GM12878 (cell line): ENCODE results near the gene EIF4E2. TPM values are rescaled to one million over a fixed set of nuclear protein-coding genes. Genes with fewer than 3 reads are reported as not detected.

Source experiments
- ATAC-seq: fragments of 200-7000 bp; cut with Tn5 transposase; 3 replicates; pipeline ENCODE4 v1.9.1; 2020; ENCODE audit warnings: mild to moderate bottlenecking, moderate library complexity
- BruUV-seq: library from RNA; stranded (reverse); fragments of 400-500 nt; replicated peaks from 2 replicates; lab custom pipeline; 2021; lab: Mats Ljungman, UMichigan
- CTCF ChIA-PET: fragments of 300-600 bp; sonication (Branson Sonifier 250); formaldehyde crosslinking; extraction: SDS; loops from one replicate; lab custom pipeline; 2021; ENCODE audit warnings: inconsistent platforms; lab: Yijun Ruan, JAX
- POLR2A ChIA-PET: fragments of 350-600 bp; formaldehyde crosslinking; extraction: SDS; loops from one replicate; lab custom pipeline; 2021; ENCODE audit warnings: inconsistent platforms; lab: Charles Lee
- RAD21 ChIA-PET: fragments of 300-600 bp; sonication (Branson Sonifier 250); formaldehyde crosslinking; loops from one replicate; lab custom pipeline; 2023; ENCODE audit warnings: antibody characterized with exemption; ENCODE audit not compliant: unreplicated experiment; lab: Charles Lee
- SMC1A ChIA-PET: fragments of 300-600 bp; sonication (Branson Sonifier 250); formaldehyde crosslinking; loops from one replicate; lab custom pipeline; 2023; ENCODE audit not compliant: unreplicated experiment, uncharacterized antibody; lab: Charles Lee
- DNase-seq: peaks from one replicate; pipeline ENCODE4 v3.0.0-alpha.2; 2011; ENCODE audit warnings: low read depth, low spot score
- FAIRE-seq: peaks from 3 replicates; lab custom pipeline; 2011; peaks lifted over from hg19 to GRCh38; lab: Jason Lieb, UNC
- H2AFZ ChIP-seq: 2 replicates; pipeline ENCODE4 v1.6.0; 2011; ENCODE audit warnings: low read depth, low read length, control low read depth; ENCODE audit not compliant: control insufficient read depth
- H3K27ac ChIP-seq: 2 replicates; pipeline ENCODE4 v1.5.1; 2011; ENCODE audit warnings: control low read depth; ENCODE audit not compliant: control insufficient read depth, insufficient read depth
- H3K27me3 ChIP-seq, 2 experiments: replicated peaks in 1 of 2; 2 replicates each; pipeline versions ENCODE4 v1.6.0 to v1.6.1; 2011; ENCODE audit warnings: low read length in 1 of 2; ENCODE audit not compliant: control insufficient read depth in 2 of 2, insufficient read depth in 2 of 2
- H3K36me3 ChIP-seq, 2 experiments: 2 replicates each; pipeline ENCODE4 v1.5.1; 2011; ENCODE audit warnings: low read length in 1 of 2; ENCODE audit not compliant: control insufficient read depth in 2 of 2, insufficient read depth in 2 of 2
- H3K4me1 ChIP-seq: 2 replicates; pipeline ENCODE4 v1.6.1; 2011; ENCODE audit warnings: mild to moderate bottlenecking, low read length, moderate library complexity, mixed read lengths; ENCODE audit not compliant: control insufficient read depth, insufficient read depth
- H3K4me2 ChIP-seq: 2 replicates; pipeline ENCODE4 v1.6.0; 2011; ENCODE audit warnings: control low read depth; ENCODE audit not compliant: control insufficient read depth, insufficient read depth
- H3K4me3 ChIP-seq: fragments of 200-600 bp; sonication (generic); 2 replicates; pipeline ENCODE4 v1.5.1; 2016
- H3K79me2 ChIP-seq: 2 replicates; pipeline ENCODE4 v1.6.0; 2011; ENCODE audit warnings: low read length; ENCODE audit not compliant: control insufficient read depth, insufficient read depth
- H3K9ac ChIP-seq: 2 replicates; pipeline ENCODE4 v1.8.0; 2011; ENCODE audit warnings: low read length, control low read depth, mixed read lengths; ENCODE audit not compliant: control insufficient read depth, insufficient read depth
- H3K9me3 ChIP-seq: replicated peaks from 3 replicates; pipeline ENCODE4 v1.5.1; 2011; ENCODE audit warnings: mild to moderate bottlenecking, low read length; ENCODE audit not compliant: control insufficient read depth, insufficient read depth
- H4K20me1 ChIP-seq: 2 replicates; pipeline ENCODE4 v1.6.0; 2011; ENCODE audit not compliant: control insufficient read depth, insufficient read depth
- BRCA1 ChIP-seq: IDR thresholded peaks from 2 replicates; pipeline ENCODE4 v1.6.1; 2011; ENCODE audit warnings: low read depth, low read length, improper control_type of control experiment
- JUND ChIP-seq: IDR thresholded peaks from 2 replicates; pipeline ENCODE4 v1.6.1; 2012; ENCODE audit warnings: low read depth, mild to moderate bottlenecking, low read length, improper control_type of control experiment, moderate library complexity
- whole genome bisulfite sequencing: methylation state at CpG from one replicate; pipeline ENCODE4 v1.1.6; 2016; ENCODE audit warnings: low lambda C conversion rate; ENCODE audit not compliant: insufficient replicate concordance, insufficient coverage; ENCODE audit errors: missing lambda C conversion rate; 5-methylcytosine and 5-hydroxymethylcytosine counted together
- in situ Hi-C: fragments of 300-500 bp; cut with MboI; formaldehyde crosslinking; loops from 9 replicates; pipeline ENCODE4 v1.14.3; 2018; ENCODE audit warnings: mixed read lengths
- intact Hi-C: fragments of 100-400 bp; cut with micrococcal nuclease; formaldehyde crosslinking; loops from one replicate; pipeline ENCODE4 v1.14.2; 2022; ENCODE audit not compliant: unreplicated experiment
- polyA plus RNA-seq, 11 experiments: library from polyadenylated mRNA; depleted of rRNA in 4 of 11; unstranded in 6 of 11; stranded (reverse) in 5 of 11; fragments of >200 nt; fragmentation: Nextera tagmentation in 4 of 11; fragmentation: Illumina TruSeq in 1 of 11; extraction: Ambion mirVana in 4 of 11; extraction: Trizol in 1 of 11; gene quantifications; 1 replicate in 1 of 11; 2 replicates in 10 of 11; pipeline versions ENCODE4 v1.2.1 to v1.2.3, GENCODE V29; 2011 to 2016; ENCODE audit warnings: inconsistent platforms in 2 of 11, missing spikeins in 2 of 11, low read depth in 1 of 11
- total RNA-seq, 4 experiments: library from RNA; depleted of rRNA in 3 of 4; stranded (reverse); fragments of >200 nt in 3 of 4; fragmentation: Illumina TruSeq in 1 of 4; extraction: Trizol in 1 of 4; gene quantifications; 2 replicates each; pipeline versions ENCODE4 v1.2.1 to v1.2.3, GENCODE V29; 2013 to 2021
- TF ChIP-seq, protein P1 (sequence below): IDR thresholded peaks from 2 replicates; pipeline ENCODE4 v1.6.1; 2012; ENCODE audit warnings: mild to moderate bottlenecking, low read depth, low read length
- TF ChIP-seq, protein P2 (sequence below): fragments of 450-650 bp; formaldehyde crosslinking; IDR thresholded peaks from 2 replicates; pipeline ENCODE4 v1.5.0; 2022; ENCODE audit warnings: mild to moderate bottlenecking, missing genetic modification characterization

The EIF4E2 gene
- total and polyA plus RNA-seq, 10 of the 15 experiments (the other 5 are each of a cell fraction or from before 2014, with no cell fraction given) = 56.1 to 158 (median 110) TPM

DNA sequence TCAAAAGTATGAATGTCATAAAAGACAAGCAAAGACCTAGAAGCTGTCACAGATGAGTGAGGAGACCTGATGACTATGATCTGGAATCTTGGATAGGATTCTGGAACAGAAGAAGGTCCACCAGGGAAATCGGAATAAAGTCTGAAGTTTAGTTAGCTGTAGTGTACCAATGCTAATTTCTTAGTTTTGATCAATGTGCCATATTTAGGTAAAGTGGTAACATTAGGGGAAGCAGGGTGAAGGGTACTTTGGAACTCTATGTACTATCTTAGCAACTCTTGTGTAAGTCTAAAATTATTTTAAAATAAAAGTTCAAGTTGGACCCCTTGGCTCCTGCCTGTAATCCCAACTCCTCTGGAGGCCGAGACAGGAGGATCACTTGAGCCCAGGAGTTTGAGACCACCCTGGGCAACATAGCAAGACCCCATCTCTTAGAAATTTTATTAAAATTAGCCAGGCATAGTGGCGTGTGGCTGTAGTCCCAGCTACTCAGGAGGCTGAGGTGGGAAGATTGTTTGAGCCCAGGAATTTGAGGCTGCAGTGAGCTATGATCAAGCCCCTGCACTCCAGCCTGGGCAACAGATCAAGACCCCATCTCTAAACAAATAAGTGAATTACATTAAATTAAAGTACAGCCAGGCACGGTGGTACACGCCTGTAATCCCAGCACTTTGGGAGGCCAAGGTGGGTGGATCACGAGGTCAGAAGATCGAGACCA lies 47.0 kb downstream of the EIF4E2 start:
- no peak overlapping the region for H3K9ac ChIP-seq
- intact Hi-C loops (no loop called here), in situ Hi-C loops (no loop called here)
- H3K27ac ChIP-seq = no peak overlapping the region
- H3K27me3 ChIP-seq = no peaks in the 10 kb centered on the region
- H3K4me1 ChIP-seq = no peaks in the 10 kb centered on the region
- H4K20me1 ChIP-seq = no peaks in the 10 kb centered on the region
- no peaks in the 10 kb centered on the region for H3K36me3 ChIP-seq
- H2AFZ ChIP-seq = no peak overlapping the region
- no peaks in the 10 kb centered on the region for H3K9me3 ChIP-seq
- FAIRE-seq (no peak), DNase-seq (no peak), ATAC-seq (no peak)
- 51% methylated on average over 7 of the region's 7 CpGs for WGBS
- ChIA-PET CTCF (no interaction called here), SMC1A (no interaction called here), POLR2A (no interaction called here), RAD21 (no interaction called here)
- H3K4me2 ChIP-seq = no peak overlapping the region
- no peak overlapping the region for H3K4me3 ChIP-seq
- TF ChIP-seq, protein P1, sequence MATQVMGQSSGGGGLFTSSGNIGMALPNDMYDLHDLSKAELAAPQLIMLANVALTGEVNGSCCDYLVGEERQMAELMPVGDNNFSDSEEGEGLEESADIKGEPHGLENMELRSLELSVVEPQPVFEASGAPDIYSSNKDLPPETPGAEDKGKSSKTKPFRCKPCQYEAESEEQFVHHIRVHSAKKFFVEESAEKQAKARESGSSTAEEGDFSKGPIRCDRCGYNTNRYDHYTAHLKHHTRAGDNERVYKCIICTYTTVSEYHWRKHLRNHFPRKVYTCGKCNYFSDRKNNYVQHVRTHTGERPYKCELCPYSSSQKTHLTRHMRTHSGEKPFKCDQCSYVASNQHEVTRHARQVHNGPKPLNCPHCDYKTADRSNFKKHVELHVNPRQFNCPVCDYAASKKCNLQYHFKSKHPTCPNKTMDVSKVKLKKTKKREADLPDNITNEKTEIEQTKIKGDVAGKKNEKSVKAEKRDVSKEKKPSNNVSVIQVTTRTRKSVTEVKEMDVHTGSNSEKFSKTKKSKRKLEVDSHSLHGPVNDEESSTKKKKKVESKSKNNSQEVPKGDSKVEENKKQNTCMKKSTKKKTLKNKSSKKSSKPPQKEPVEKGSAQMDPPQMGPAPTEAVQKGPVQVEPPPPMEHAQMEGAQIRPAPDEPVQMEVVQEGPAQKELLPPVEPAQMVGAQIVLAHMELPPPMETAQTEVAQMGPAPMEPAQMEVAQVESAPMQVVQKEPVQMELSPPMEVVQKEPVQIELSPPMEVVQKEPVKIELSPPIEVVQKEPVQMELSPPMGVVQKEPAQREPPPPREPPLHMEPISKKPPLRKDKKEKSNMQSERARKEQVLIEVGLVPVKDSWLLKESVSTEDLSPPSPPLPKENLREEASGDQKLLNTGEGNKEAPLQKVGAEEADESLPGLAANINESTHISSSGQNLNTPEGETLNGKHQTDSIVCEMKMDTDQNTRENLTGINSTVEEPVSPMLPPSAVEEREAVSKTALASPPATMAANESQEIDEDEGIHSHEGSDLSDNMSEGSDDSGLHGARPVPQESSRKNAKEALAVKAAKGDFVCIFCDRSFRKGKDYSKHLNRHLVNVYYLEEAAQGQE = no peak
- TF ChIP-seq JUND = no peak
- TF ChIP-seq, protein P2, sequence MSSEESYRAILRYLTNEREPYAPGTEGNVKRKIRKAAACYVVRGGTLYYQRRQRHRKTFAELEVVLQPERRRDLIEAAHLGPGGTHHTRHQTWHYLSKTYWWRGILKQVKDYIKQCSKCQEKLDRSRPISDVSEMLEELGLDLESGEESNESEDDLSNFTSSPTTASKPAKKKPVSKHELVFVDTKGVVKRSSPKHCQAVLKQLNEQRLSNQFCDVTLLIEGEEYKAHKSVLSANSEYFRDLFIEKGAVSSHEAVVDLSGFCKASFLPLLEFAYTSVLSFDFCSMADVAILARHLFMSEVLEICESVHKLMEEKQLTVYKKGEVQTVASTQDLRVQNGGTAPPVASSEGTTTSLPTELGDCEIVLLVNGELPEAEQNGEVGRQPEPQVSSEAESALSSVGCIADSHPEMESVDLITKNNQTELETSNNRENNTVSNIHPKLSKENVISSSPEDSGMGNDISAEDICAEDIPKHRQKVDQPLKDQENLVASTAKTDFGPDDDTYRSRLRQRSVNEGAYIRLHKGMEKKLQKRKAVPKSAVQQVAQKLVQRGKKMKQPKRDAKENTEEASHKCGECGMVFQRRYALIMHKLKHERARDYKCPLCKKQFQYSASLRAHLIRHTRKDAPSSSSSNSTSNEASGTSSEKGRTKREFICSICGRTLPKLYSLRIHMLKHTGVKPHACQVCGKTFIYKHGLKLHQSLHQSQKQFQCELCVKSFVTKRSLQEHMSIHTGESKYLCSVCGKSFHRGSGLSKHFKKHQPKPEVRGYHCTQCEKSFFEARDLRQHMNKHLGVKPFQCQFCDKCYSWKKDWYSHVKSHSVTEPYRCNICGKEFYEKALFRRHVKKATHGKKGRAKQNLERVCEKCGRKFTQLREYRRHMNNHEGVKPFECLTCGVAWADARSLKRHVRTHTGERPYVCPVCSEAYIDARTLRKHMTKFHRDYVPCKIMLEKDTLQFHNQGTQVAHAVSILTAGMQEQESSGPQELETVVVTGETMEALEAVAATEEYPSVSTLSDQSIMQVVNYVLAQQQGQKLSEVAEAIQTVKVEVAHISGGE (CRISPR knock-in tag) = no peak
- TF ChIP-seq BRCA1 = no peak
- H3K79me2 ChIP-seq = no peaks in the 10 kb centered on the region
- no TSS peak for BruUV-seq
